ENCODE measurements around the gene PDZD4. TPM values are rescaled to one million over a fixed set of nuclear protein-coding genes. Genes with fewer than 3 reads are reported as not detected.
A peak's percentile ranks its signal among the peaks of the same experiment; 100 is the strongest.

The PDZD4 gene
- total RNA-seq, 2 donors from 2014 or later: 2.1 to 7.1 TPM

GRCh38 chrX:153844509-153845082 is 14.3 kb upstream of the PDZD4 start:
- TF ChIP-seq CTCF (IDR thresholded peaks at IDR 0.05): no peak
- Histone ChIP-seq H3K27me3 (peaks cover 0 to 3% of the 10 kb centered on the region in 2 donors), H3K4me3 (no peak overlapping the region), H3K36me3 (no peaks in the 10 kb centered on the region), H3K9me3 (no peaks in the 10 kb centered on the region), H3K27ac (no peak overlapping the region), H3K4me1 (no peaks in the 10 kb centered on the region)
- DNase-seq (ENCODE audit: low spot score): no peak

GRCh38 chrX:153836921-153837320 is 6.6 kb upstream of the PDZD4 start:
- Histone ChIP-seq H3K27ac (no peak overlapping the region), H3K9me3 (no peaks in the 10 kb centered on the region), H3K36me3 (no peaks in the 10 kb centered on the region), H3K4me1 (no peaks in the 10 kb centered on the region), H3K4me3 (no peak overlapping the region), H3K27me3 (no peaks in the 10 kb centered on the region)
- no peak for DNase-seq (ENCODE audit: low spot score)
- TF ChIP-seq CTCF (IDR thresholded peaks at IDR 0.05): no peak

GRCh38 chrX:153832728-153833127 is 2.4 kb upstream of the PDZD4 start:
- Histone ChIP-seq H3K27me3 (peaks cover 0 to 5% of the 10 kb centered on the region in 2 donors), H3K27ac (no peak overlapping the region), H3K4me1 (peaks cover 0 to 16% of the 10 kb centered on the region in 2 donors), H3K4me3 (no peak overlapping the region), H3K9me3 (no peaks in the 10 kb centered on the region), H3K36me3 (no peaks in the 10 kb centered on the region)
- TF ChIP-seq CTCF (IDR thresholded peaks at IDR 0.05): no peak
- DNase-seq (ENCODE audit: low spot score): no peak

GRCh38 chrX:153831429-153832150 is 1.2 kb upstream of the PDZD4 start:
- no peak for DNase-seq (ENCODE audit: low spot score)
- no peak for TF ChIP-seq CTCF (IDR thresholded peaks at IDR 0.05)
- H3K4me1 ChIP-seq: peaks cover 0 to 16% of the 10 kb centered on the region in 2 donors
- no peak overlapping the region for H3K27ac ChIP-seq
- H3K9me3 ChIP-seq: no peaks in the 10 kb centered on the region
- no peaks in the 10 kb centered on the region for H3K36me3 ChIP-seq
- peaks cover 0 to 11% of the 10 kb centered on the region in 2 donors for H3K27me3 ChIP-seq
- H3K4me3 ChIP-seq: no peak overlapping the region

GRCh38 chrX:153830640-153831428 is 490 bp upstream of the PDZD4 start:
- no peak for DNase-seq (ENCODE audit: low spot score)
- peak overlapping the region in 1 of 2 donors; percentile 51 for H3K4me3 ChIP-seq
- no peak for TF ChIP-seq CTCF (IDR thresholded peaks at IDR 0.05)
- peaks cover 0 to 11% of the 10 kb centered on the region in 2 donors for H3K27me3 ChIP-seq
- H3K4me1 ChIP-seq: peaks cover 0 to 16% of the 10 kb centered on the region in 2 donors
- no peak overlapping the region for H3K27ac ChIP-seq
- H3K9me3 ChIP-seq: no peaks in the 10 kb centered on the region
- H3K36me3 ChIP-seq: no peaks in the 10 kb centered on the region

Measured in right atrium auricular region (tissue), 2 donors.